Measurements from ENCODE around the gene WDR37. TPM values are rescaled to one million over a fixed set of nuclear protein-coding genes. Genes with fewer than 3 reads are reported as not detected.
A peak's percentile ranks its signal among the peaks of the same experiment; 100 is the strongest.

Gene WDR37
- total and polyA plus RNA-seq, 10 of the 15 experiments (the other 5 are each of a cell fraction or from before 2014, with no cell fraction given): 1.9 to 11.1 (median 7.1) TPM

- SMC1A ChIA-PET (ENCODE audit: uncharacterized antibody, unreplicated experiment): interaction anchor here (1.1 to 2.2 kb wide), 6 partner anchors 8 to 71 kb away, joined by 3 to 8 read pairs (median 4); partner anchors contain the start of gene WDR37
- POLR2A ChIA-PET: interaction anchor here (0.6 to 3.6 kb wide), 6 partner anchors 8 to 71 kb away, joined by 4 to 15 read pairs (median 7); partner anchors contain the start of gene WDR37
- Histone ChIP-seq H3K9me3 (replicated peaks; ENCODE audit: control insufficient read depth, insufficient read depth, low read length) (no peaks in the 10 kb centered on the region), H4K20me1 (ENCODE audit: control insufficient read depth, insufficient read depth) (peaks cover 3% of the 10 kb centered on the region; the same call in 1 of the 2 replicates), H3K4me3 (peak overlapping the region; percentile 69), H2AFZ (ENCODE audit: control insufficient read depth, low read depth, low read length) (no peak overlapping the region), H3K4me2 (ENCODE audit: control insufficient read depth, insufficient read depth) (peak overlapping the region; percentile 95), H3K27ac (ENCODE audit: control insufficient read depth, insufficient read depth) (peak overlapping the region; percentile 84), H3K9ac (ENCODE audit: control insufficient read depth, insufficient read depth, low read length) (no peak overlapping the region), H3K79me2 (ENCODE audit: control insufficient read depth, insufficient read depth, low read length) (peaks cover 57% of the 10 kb centered on the region), H3K4me1 (ENCODE audit: control insufficient read depth, insufficient read depth, low read length) (peaks cover 5% of the 10 kb centered on the region), H3K27me3 (replicated peaks in 1 of 2; ENCODE audit: control insufficient read depth in 2 of 2, insufficient read depth in 2 of 2, low read length in 1 of 2) (no peaks in the 10 kb centered on the region), H3K36me3 (ENCODE audit: control insufficient read depth in 2 of 2, insufficient read depth in 2 of 2, low read length in 1 of 2) (peaks cover 0 to 16% of the 10 kb centered on the region in 2 experiments)
- BruUV-seq (replicated peaks): TSS peak; percentile 36
- ATAC-seq: no peak
- CTCF ChIA-PET: interaction anchor here (1.0 to 1.3 kb wide), 4 partner anchors 52 to 115 kb away, joined by 3 to 4 read pairs (median 3); partner anchors contain the start of gene GTPBP4
- RAD21 ChIA-PET (ENCODE audit: unreplicated experiment): interaction anchor here (0.6 to 2.1 kb wide), 5 partner anchors 11 to 59 kb away, joined by 3 to 7 read pairs (median 4); partner anchors contain the start of genes GTPBP4 and WDR37
- no peak for TF ChIP-seq ZBED1 (IDR thresholded peaks at IDR 0.05; ENCODE audit: borderline replicate concordance)
- no peak for TF ChIP-seq PBX3 (IDR thresholded peaks at IDR 0.05; ENCODE audit: insufficient replicate concordance, low read depth, low read length)
- no peak for TF ChIP-seq IRF5 (IDR thresholded peaks at IDR 0.05; ENCODE audit: borderline replicate concordance)
- TF ChIP-seq ESRRA (IDR thresholded peaks at IDR 0.05; ENCODE audit: low read length): no peak
- 16% methylated on average over 4 of the region's 4 CpGs for WGBS (ENCODE audit: insufficient coverage, insufficient replicate concordance, low lambda C conversion rate, missing lambda C conversion rate)
- FAIRE-seq: no peak
- in situ Hi-C loops (cut with MboI) (no loop called here), intact Hi-C loops (cut with micrococcal nuclease; ENCODE audit: unreplicated experiment) (loop anchor here (5.0 kb wide), 1 partner anchor 58 kb away; the partner anchor contains the start of gene GTPBP4)
- DNase-seq (ENCODE audit: low read depth, low spot score): no peak
These were observed 11.2 kb upstream of the WDR37 start for GRCh38 chr10:1044964-1045363.

Measured in GM12878 (cell line).